OCI-LY3 (cell line): Measurements from ENCODE around the gene NOC2L.

Source experiments
- H2AFZ ChIP-seq: fragments of 200-600, 300-600 bp; shearing (Covaris generic); 2 replicates; pipeline ENCODE4 v1.6.0; 2014; ENCODE audit warnings: antibody characterized with exemption, low read depth, low read length
- H3K27ac ChIP-seq: fragments of 200-600, 300-600 bp; sonication (generic); 2 replicates; pipeline ENCODE4 v1.5.1; 2014; ENCODE audit warnings: mild to moderate bottlenecking, low read length, moderate library complexity, mixed read lengths
- H3K27me3 ChIP-seq: fragments of 200-600, 300-600 bp; sonication (generic); 2 replicates; pipeline ENCODE4 v1.6.1; 2014; ENCODE audit warnings: low read depth, low read length, mixed read lengths
- H3K36me3 ChIP-seq: fragments of 200-600, 300-600 bp; sonication (generic); replicated peaks from 2 replicates; pipeline ENCODE3; 2014; ENCODE audit warnings: low read depth, low read length, mixed read lengths
- H3K4me1 ChIP-seq: fragments of 300-600, 200-600 bp; sonication (generic); 2 replicates; pipeline ENCODE4 v1.6.1; 2014; ENCODE audit warnings: low read length, mixed read lengths
- H3K4me2 ChIP-seq: fragments of 200-600, 300-600 bp; sonication (generic); 2 replicates; pipeline ENCODE4 v1.6.1; 2014; ENCODE audit warnings: low read length, mixed read lengths
- H3K4me3 ChIP-seq: fragments of 300-600, 200-600 bp; sonication (generic); 2 replicates; pipeline ENCODE4 v1.5.1; 2014; ENCODE audit warnings: antibody characterized with exemption, mild to moderate bottlenecking, low read length, moderate library complexity
- H3K79me2 ChIP-seq: fragments of 300-600, 200-600 bp; shearing (Covaris generic); 2 replicates; pipeline ENCODE4 v1.6.1; 2014; ENCODE audit warnings: mild to moderate bottlenecking, low read length, mixed read lengths
- H3K9ac ChIP-seq: fragments of 300-600, 200-600 bp; shearing (Covaris generic); 2 replicates; pipeline ENCODE4 v1.6.0; 2014; ENCODE audit warnings: mild to moderate bottlenecking, low read length, moderate library complexity
- H3K9me3 ChIP-seq: fragments of 200-600, 300-600 bp; shearing (Covaris generic); 2 replicates; pipeline ENCODE4 v1.6.1; 2014; ENCODE audit warnings: low read length, mixed read lengths; ENCODE audit not compliant: insufficient read depth
- H4K20me1 ChIP-seq: fragments of 200-600, 300-600 bp; sonication (generic); 2 replicates; pipeline ENCODE4 v1.6.1; 2016; ENCODE audit warnings: low read length, mixed read lengths; ENCODE audit not compliant: insufficient read depth
- EZH2phosphoT487 ChIP-seq: fragments of 200-600 bp; shearing (Covaris generic); IDR thresholded peaks from 2 replicates; pipeline ENCODE4 v1.6.1; 2018; ENCODE audit warnings: antibody characterized with exemption, mixed run types, low read depth
- TF ChIP-seq, protein P1 (sequence below): fragments of 200-600, 300-600 bp; sonication (generic); IDR thresholded peaks from 2 replicates; pipeline ENCODE4 v1.5.1; 2014; ENCODE audit warnings: antibody characterized with exemption, low read length, low read depth

The NOC2L gene

DNA sequence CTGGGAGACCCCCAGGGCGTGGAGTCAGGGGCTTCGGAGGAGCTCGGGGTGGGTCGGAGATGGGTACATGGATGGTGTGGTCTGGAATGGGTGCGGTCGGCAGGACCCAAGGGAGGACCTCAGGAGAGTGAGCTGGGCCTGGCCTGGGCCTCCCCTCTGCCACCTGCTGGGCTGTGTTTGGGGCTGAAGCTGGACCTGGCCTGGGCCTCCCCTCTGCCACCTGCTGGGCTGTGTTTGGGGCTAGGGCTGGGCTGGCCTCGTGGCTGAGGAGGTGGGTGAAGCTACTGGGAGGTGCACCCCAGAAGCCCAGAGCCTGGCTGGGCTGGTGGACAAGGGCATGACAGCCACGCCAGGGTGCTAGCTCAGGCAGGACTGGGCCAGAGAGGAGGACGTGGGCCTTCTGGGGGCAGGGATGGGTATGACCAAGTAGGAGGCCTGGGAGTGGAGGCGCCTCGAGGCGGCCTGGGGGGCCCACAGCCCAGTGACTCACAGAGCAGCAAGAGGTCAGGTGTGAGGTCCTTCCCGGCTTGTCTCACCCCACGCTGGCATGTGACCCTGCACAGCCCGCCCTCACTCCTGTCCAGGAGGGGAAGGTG, 20.9 kb downstream of the NOC2L start:
- H3K4me1 ChIP-seq, result peaks cover 21% of the 10 kb centered on the region
- no peaks in the 10 kb centered on the region for H3K79me2 ChIP-seq
- H3K27me3 ChIP-seq, result peaks cover 42% of the 10 kb centered on the region
- H3K36me3 ChIP-seq, result no peaks in the 10 kb centered on the region
- TF ChIP-seq EZH2phosphoT487, result no peak
- TF ChIP-seq, protein P1, sequence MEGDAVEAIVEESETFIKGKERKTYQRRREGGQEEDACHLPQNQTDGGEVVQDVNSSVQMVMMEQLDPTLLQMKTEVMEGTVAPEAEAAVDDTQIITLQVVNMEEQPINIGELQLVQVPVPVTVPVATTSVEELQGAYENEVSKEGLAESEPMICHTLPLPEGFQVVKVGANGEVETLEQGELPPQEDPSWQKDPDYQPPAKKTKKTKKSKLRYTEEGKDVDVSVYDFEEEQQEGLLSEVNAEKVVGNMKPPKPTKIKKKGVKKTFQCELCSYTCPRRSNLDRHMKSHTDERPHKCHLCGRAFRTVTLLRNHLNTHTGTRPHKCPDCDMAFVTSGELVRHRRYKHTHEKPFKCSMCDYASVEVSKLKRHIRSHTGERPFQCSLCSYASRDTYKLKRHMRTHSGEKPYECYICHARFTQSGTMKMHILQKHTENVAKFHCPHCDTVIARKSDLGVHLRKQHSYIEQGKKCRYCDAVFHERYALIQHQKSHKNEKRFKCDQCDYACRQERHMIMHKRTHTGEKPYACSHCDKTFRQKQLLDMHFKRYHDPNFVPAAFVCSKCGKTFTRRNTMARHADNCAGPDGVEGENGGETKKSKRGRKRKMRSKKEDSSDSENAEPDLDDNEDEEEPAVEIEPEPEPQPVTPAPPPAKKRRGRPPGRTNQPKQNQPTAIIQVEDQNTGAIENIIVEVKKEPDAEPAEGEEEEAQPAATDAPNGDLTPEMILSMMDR, result peak; percentile 48
- no peak overlapping the region for H3K4me3 ChIP-seq
- no peak overlapping the region for H3K27ac ChIP-seq
- H4K20me1 ChIP-seq, result peaks cover 3% of the 10 kb centered on the region; the same call in 1 of the 2 replicates
- H3K9ac ChIP-seq, result no peak overlapping the region
- no peak overlapping the region for H3K4me2 ChIP-seq
- H3K9me3 ChIP-seq, result no peaks in the 10 kb centered on the region
- H2AFZ ChIP-seq, result no peak overlapping the region

DNA sequence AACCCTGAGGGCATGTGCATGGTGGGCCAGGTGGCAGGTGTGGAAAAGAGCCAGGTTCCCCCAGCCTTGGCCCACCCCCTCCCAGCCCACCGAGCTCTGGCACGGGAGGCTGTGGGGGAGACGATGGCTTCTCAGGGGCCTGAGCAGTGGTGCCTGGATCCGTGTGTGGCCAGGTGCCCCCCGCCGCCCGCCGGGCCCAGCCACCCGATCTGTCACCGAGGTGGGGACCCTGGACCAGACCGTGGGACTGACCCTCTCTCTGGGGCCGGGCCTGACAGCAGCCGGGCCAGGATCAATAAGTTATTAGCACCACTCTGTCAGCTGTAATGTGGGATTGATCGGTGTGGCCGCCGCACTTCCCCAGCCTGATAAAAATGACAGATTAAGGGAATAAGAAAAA, 21.5 kb downstream of the NOC2L start:
- H3K27me3 ChIP-seq, result peaks cover 37% of the 10 kb centered on the region
- no peak overlapping the region for H3K27ac ChIP-seq
- H2AFZ ChIP-seq, result no peak overlapping the region

DNA sequence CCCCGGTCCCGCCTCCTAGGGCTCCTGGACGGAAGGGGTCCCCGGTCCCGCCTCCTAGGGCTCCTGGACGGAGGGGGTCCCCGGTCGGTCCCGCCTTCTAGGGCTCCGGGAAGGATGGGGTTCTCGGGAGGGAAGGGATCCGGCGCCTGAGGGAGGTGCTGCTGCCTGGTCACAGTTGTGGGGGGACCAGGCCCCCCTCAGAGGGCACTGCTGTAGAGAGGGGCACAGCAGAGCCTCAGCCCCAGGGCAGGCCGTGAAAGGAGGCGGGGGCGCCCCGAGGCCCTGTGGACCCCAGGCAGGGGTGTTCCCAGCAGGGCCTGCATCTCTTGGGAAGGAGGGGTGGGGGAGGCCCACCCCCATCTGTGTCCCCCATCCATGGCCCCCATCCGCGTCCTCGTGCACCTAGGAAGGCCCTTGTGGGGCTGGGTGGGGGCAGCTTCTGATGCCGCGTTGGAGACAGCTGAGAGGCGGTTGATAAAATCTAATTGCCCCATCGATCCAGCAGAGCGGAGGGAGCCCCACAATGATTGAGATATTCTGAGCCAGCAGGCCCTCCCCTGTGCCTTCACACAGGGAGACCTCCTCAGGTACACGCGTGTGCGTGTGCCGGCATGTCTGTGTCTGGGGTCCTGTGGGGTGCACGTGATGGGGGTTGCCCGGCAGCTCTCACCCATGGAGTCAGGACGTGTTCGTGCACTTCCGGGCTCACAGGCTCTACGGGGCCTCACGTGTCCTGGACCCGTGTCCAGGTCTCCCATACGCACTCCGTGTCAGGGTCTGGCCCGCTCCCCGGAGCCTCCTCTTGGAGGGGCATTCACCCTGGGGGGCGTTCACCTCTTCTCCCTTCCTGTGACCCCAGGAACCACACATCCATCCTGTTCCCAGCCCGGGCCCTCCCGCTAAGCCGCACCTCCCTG, 22.4 kb downstream of the NOC2L start:
- no peak overlapping the region for H3K4me2 ChIP-seq

More for the DNA sequence above, 21.5 kb downstream of the NOC2L start:
- H3K4me3 ChIP-seq, result no peak overlapping the region
- no peaks in the 10 kb centered on the region for H3K79me2 ChIP-seq
- no peaks in the 10 kb centered on the region for H4K20me1 ChIP-seq
- no peak overlapping the region for H3K9ac ChIP-seq
- no peaks in the 10 kb centered on the region for H3K9me3 ChIP-seq
- TF ChIP-seq EZH2phosphoT487, result no peak
- TF ChIP-seq, protein P1, result no peak
- peaks cover 16% of the 10 kb centered on the region for H3K4me1 ChIP-seq
- H3K4me2 ChIP-seq, result no peak overlapping the region
- no peaks in the 10 kb centered on the region for H3K36me3 ChIP-seq

More for the DNA sequence above, 22.4 kb downstream of the NOC2L start:
- Histone ChIP-seq H4K20me1 (no peaks in the 10 kb centered on the region), H3K9ac (no peak overlapping the region), H3K27ac (no peak overlapping the region), H3K9me3 (no peaks in the 10 kb centered on the region), H3K79me2 (no peaks in the 10 kb centered on the region), H3K36me3 (no peaks in the 10 kb centered on the region), H3K4me1 (peaks cover 12% of the 10 kb centered on the region; the same call in 1 of the 2 replicates), H3K27me3 (peaks cover 28% of the 10 kb centered on the region), H3K4me3 (no peak overlapping the region), H2AFZ (no peak overlapping the region)
- TF ChIP-seq, protein P1, result no peak
- no peak for TF ChIP-seq EZH2phosphoT487
